Smooth muscle cell (in vitro differentiated cells): ENCODE measurements around the gene PUM2. TPM values are rescaled to one million over a fixed set of nuclear protein-coding genes. Genes with fewer than 3 reads are reported as not detected.

ENCODE experiments used
- DNase-seq: peaks from one replicate; lab custom pipeline; 2025; ENCODE audit not compliant: unreplicated experiment; lab: John Stamatoyannopoulos, UW
- H2AFZ ChIP-seq: fragments of 200-600 bp; sonication (generic); 2 replicates; pipeline ENCODE4 v1.6.0; 2016; ENCODE audit warnings: antibody characterized with exemption, low read depth, mild to moderate bottlenecking
- H3F3A ChIP-seq: fragments of 200-600 bp; sonication (generic); 2 replicates; pipeline ENCODE4 v1.6.0; 2017; ENCODE audit warnings: antibody characterized with exemption, low read depth
- H3K27ac ChIP-seq: fragments of 200-600 bp; sonication (generic); 2 replicates; pipeline ENCODE4 v1.5.1; 2016; ENCODE audit warnings: low read depth, mild to moderate bottlenecking
- H3K27me3 ChIP-seq: fragments of 200-600 bp; sonication (generic); 2 replicates; pipeline ENCODE4 v1.6.1; 2016; ENCODE audit warnings: low read depth, mild to moderate bottlenecking
- H3K36me3 ChIP-seq: fragments of 200-600 bp; sonication (generic); 2 replicates; pipeline ENCODE4 v1.5.1; 2016; ENCODE audit warnings: low read depth
- H3K4me1 ChIP-seq: fragments of 200-600 bp; sonication (generic); 2 replicates; pipeline ENCODE4 v1.5.1; 2016; ENCODE audit warnings: low read depth
- H3K4me2 ChIP-seq: fragments of 200-600 bp; sonication (generic); 2 replicates; pipeline ENCODE4 v1.6.0; 2016; ENCODE audit warnings: mild to moderate bottlenecking
- H3K4me3 ChIP-seq: fragments of 200-600 bp; sonication (generic); 2 replicates; pipeline ENCODE4 v1.5.1; 2016; ENCODE audit warnings: mild to moderate bottlenecking
- H3K79me2 ChIP-seq: fragments of 200-600 bp; sonication (generic); 2 replicates; pipeline ENCODE4 v1.6.0; 2016; ENCODE audit warnings: low read depth, mild to moderate bottlenecking
- H3K9ac ChIP-seq: fragments of 200-600 bp; sonication (generic); 2 replicates; pipeline ENCODE4 v1.6.0; 2016; ENCODE audit warnings: low read depth
- H3K9me3 ChIP-seq: fragments of 200-600 bp; sonication (generic); replicated peaks from 2 replicates; pipeline ENCODE4 v1.5.1; 2016; ENCODE audit warnings: low read depth
- H4K20me1 ChIP-seq: fragments of 200-600 bp; sonication (generic); 2 replicates; pipeline ENCODE4 v1.6.0; 2016; ENCODE audit warnings: low read depth
- WGBS: methylation state at CpG from one replicate; pipeline ENCODE4 v1.1.7; 2016; ENCODE audit warnings: low lambda C conversion rate; 5-methylcytosine and 5-hydroxymethylcytosine counted together
- polyA plus RNA-seq: library from polyadenylated mRNA; unstranded; fragments of >200 nt; fragmentation: Nextera tagmentation; extraction: Ambion mirVana; gene quantifications from 2 replicates; pipeline ENCODE4 v1.2.1, GENCODE V29; 2016
- total RNA-seq: library from RNA; depleted of rRNA; stranded (reverse); fragments of >200 nt; gene quantifications from 2 replicates; pipeline ENCODE4 v1.2.3, GENCODE V29; 2014
- TF ChIP-seq, protein P1 (sequence below): fragments of 200-600 bp; sonication (generic); IDR thresholded peaks from 2 replicates; pipeline ENCODE4 v1.5.1; 2017; ENCODE audit warnings: borderline replicate concordance, mild to moderate bottlenecking, antibody characterized with exemption; ENCODE audit not compliant: insufficient read depth, poor library complexity, severe bottlenecking

Gene PUM2
- total and polyA plus RNA-seq, 2 experiments from 2014 or later, result 5.2 to 42.0 TPM

DNA sequence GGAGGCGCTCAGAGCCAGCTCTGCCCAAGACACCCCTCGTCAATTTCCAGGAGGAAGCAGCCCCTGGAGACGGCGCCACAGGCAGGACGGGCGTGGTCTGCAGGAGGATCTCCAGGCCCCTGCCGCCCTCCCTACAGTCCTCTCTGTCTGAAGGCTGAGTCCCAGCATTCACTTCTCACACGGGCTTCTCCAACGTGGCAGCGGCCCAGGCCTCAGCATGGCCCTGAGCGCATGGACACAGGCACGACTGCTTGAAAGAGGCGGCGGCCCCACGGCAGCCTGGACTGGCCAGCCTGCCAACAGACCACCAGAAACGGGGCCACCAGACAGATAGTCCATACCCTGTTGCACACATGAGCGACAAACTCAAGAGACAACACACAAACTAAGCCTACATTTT lies 149.0 kb downstream of the PUM2 start:
- H3K9ac ChIP-seq, result no peak overlapping the region
- no peak for DNase-seq
- H4K20me1 ChIP-seq, result no peaks in the 10 kb centered on the region
- 92% methylated on average over 15 of the region's 17 CpGs for WGBS
- H3F3A ChIP-seq, result no peaks in the 10 kb centered on the region
- H3K9me3 ChIP-seq, result no peaks in the 10 kb centered on the region
- H2AFZ ChIP-seq, result no peak overlapping the region
- TF ChIP-seq, protein P1, sequence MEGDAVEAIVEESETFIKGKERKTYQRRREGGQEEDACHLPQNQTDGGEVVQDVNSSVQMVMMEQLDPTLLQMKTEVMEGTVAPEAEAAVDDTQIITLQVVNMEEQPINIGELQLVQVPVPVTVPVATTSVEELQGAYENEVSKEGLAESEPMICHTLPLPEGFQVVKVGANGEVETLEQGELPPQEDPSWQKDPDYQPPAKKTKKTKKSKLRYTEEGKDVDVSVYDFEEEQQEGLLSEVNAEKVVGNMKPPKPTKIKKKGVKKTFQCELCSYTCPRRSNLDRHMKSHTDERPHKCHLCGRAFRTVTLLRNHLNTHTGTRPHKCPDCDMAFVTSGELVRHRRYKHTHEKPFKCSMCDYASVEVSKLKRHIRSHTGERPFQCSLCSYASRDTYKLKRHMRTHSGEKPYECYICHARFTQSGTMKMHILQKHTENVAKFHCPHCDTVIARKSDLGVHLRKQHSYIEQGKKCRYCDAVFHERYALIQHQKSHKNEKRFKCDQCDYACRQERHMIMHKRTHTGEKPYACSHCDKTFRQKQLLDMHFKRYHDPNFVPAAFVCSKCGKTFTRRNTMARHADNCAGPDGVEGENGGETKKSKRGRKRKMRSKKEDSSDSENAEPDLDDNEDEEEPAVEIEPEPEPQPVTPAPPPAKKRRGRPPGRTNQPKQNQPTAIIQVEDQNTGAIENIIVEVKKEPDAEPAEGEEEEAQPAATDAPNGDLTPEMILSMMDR, result no peak
- H3K79me2 ChIP-seq, result no peaks in the 10 kb centered on the region
- no peaks in the 10 kb centered on the region for H3K27me3 ChIP-seq
- H3K4me1 ChIP-seq, result peaks cover 4% of the 10 kb centered on the region
- no peaks in the 10 kb centered on the region for H3K36me3 ChIP-seq
- no peak overlapping the region for H3K27ac ChIP-seq
- no peak overlapping the region for H3K4me2 ChIP-seq
- H3K4me3 ChIP-seq, result no peak overlapping the region

DNA sequence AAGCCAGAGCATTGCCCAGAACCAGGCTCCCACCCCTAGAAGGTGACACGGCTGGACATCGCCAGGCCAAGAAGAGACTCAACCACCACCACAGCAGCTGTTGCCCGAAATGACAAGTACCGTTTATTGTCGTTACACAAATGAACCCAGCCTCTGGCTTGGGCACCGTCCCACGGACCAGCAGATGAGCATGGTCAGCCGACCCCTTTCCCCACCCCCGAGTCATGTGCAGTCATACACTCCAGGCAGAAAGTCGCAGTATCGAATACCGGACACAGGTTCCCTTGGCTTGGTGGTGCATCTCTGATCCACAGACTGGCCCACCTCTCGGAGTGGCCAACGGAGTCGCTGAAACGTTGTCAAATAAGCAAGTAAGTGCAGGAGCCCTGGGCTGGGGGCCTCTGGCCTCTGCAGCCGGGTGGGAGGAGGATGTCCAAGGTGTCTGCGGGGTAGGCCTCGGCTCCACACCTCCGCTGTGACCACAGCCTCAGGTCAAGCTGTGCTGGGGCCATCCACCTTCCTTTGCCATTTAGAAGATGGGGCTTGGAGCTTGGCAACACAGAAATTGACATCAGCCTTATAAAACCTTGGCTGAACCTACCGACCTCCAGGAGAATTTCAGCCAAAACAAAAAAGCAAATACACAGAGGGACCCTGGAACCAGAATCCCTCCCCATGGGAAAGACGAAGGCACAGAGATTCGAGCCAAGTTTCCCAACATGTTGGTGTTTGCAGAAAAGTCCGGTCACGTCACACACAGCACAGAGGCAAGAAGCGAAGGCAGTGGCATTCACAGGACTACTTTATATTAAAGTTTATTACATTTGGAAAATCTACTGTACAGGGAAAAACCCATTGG lies 149.7 kb downstream of the PUM2 start:
- Histone ChIP-seq H4K20me1 (no peaks in the 10 kb centered on the region), H3K4me1 (peaks cover 5% of the 10 kb centered on the region), H3K27me3 (no peaks in the 10 kb centered on the region), H3K36me3 (no peaks in the 10 kb centered on the region), H3K9ac (no peak overlapping the region), H3K27ac (no peak overlapping the region), H3K4me2 (no peak overlapping the region), H3K4me3 (no peak overlapping the region), H3K9me3 (no peaks in the 10 kb centered on the region), H3F3A (no peaks in the 10 kb centered on the region), H2AFZ (no peak overlapping the region), H3K79me2 (no peaks in the 10 kb centered on the region)
- 96% methylated on average over 26 of the region's 26 CpGs for WGBS
- TF ChIP-seq, protein P1, result no peak
- DNase-seq, result no peak

DNA sequence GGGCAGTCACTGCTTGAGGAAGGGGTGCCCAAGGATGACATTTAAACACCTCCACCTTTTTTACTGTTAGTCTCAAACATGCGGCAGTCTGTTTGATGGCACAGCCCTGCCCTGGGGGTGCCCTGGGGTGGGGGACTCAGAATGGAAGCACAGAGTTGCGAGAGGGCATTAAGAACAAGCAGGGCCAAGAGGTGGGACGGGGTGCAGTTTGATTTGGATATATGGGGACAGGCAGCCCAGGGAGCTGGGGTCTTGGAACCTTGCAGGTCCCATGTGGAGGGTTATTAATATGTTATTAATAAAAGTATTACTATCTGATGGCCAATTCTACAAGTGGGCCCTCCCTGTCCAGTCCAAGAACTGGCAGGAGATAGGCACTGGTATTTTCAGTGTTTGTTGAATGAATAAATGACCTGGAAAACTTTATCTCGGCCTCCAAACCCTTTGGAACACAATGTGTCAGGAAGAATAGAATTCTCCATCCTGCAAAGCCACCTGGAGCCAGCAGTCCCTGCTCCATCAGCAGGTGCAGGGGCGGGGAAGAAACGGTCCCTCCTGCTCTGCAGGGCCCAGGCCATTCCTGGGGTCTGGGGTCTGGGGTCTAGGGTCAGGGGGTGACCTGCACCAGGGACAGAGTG lies 150.9 kb downstream of the PUM2 start:
- Histone ChIP-seq H3K9me3 (no peaks in the 10 kb centered on the region), H3K79me2 (no peaks in the 10 kb centered on the region), H3K27ac (no peak overlapping the region), H3K4me1 (peaks cover 5% of the 10 kb centered on the region), H3K27me3 (no peaks in the 10 kb centered on the region), H3K9ac (no peak overlapping the region), H3K4me3 (no peak overlapping the region), H4K20me1 (no peaks in the 10 kb centered on the region), H3F3A (no peaks in the 10 kb centered on the region), H2AFZ (no peak overlapping the region), H3K4me2 (no peak overlapping the region), H3K36me3 (no peaks in the 10 kb centered on the region)
- TF ChIP-seq, protein P1, result no peak
- no peak for DNase-seq
- WGBS, result 93% methylated on average over 6 of the region's 6 CpGs
